B cell (primary cell): Measurements from ENCODE around the gene STRADA. TPM values are rescaled to one million over a fixed set of nuclear protein-coding genes. Genes with fewer than 3 reads are reported as not detected.
A peak's percentile ranks its signal among the peaks of the same experiment; 100 is the strongest.

Source experiments
- ATAC-seq: fragments of 200-7000 bp; cut with Tn5 transposase; one replicate; pipeline ENCODE4 v1.10.0; 2021; ENCODE audit warnings: low read depth, mild to moderate bottlenecking, moderate number of reproducible peaks, moderate library complexity
- CTCF ChIA-PET: fragments of 350-600 bp; sonication (Branson Sonifier 250); formaldehyde crosslinking; loops from one replicate; lab custom pipeline; 2021; ENCODE audit warnings: antibody characterized with exemption, inconsistent platforms; lab: Charles Lee
- POLR2A ChIA-PET: fragments of 350-600 bp; sonication (Branson Sonifier 250); formaldehyde crosslinking; loops from one replicate; lab custom pipeline; 2021; ENCODE audit warnings: antibody characterized with exemption; lab: Charles Lee
- DNase-seq: peaks from one replicate; pipeline ENCODE4 v3.0.0; 2013
- H2AFZ ChIP-seq: 2 replicates; pipeline ENCODE4 v1.6.1; 2012; ENCODE audit warnings: mild to moderate bottlenecking, low read depth, low read length; ENCODE audit not compliant: insufficient read depth, poor library complexity, severe bottlenecking
- H3K27ac ChIP-seq, 2 donors: 1 replicate in 1 of 2; 2 replicates in 1 of 2; pipeline ENCODE4 v1.5.1; 2012 to 2013; ENCODE audit warnings: low read length in 2 of 2, mild to moderate bottlenecking in 2 of 2, moderate library complexity in 1 of 2
- H3K27me3 ChIP-seq, 4 experiments: fragments of 200-600 bp in 1 of 4; sonication (generic) in 1 of 4; replicated peaks in 1 of 4; 1 replicate in 2 of 4; 2 replicates in 2 of 4; pipeline versions ENCODE4 v1.6.1 to v1.7.0; 2013 to 2016; ENCODE audit warnings: low read length in 3 of 4, mild to moderate bottlenecking in 2 of 4, mixed read lengths in 1 of 4, moderate library complexity in 1 of 4; ENCODE audit not compliant: insufficient read depth in 4 of 4, control insufficient read depth in 3 of 4; ENCODE audit errors: control extremely low read depth in 1 of 4
- H3K36me3 ChIP-seq, 2 experiments: replicated peaks in 1 of 2; 1 replicate in 1 of 2; 2 replicates in 1 of 2; pipeline versions ENCODE4 v1.6.1 to v1.7.1; 2013; ENCODE audit warnings: low read length in 1 of 2; ENCODE audit not compliant: insufficient read depth in 2 of 2, control insufficient read depth in 1 of 2; ENCODE audit errors: control extremely low read depth in 1 of 2, extremely low read depth in 1 of 2
- H3K4me1 ChIP-seq, 2 donors: fragments of 200-600 bp in 1 of 2; sonication (generic) in 1 of 2; 1 replicate in 1 of 2; 2 replicates in 1 of 2; pipeline versions ENCODE4 v1.5.1 to v1.6.1; 2013 to 2017; ENCODE audit warnings: low read length in 2 of 2; ENCODE audit not compliant: control insufficient read depth in 2 of 2, insufficient read depth in 2 of 2
- H3K4me2 ChIP-seq: replicated peaks from 2 replicates; pipeline ENCODE3; 2012; ENCODE audit warnings: mild to moderate bottlenecking, low read depth, low read length; ENCODE audit not compliant: poor library complexity, severe bottlenecking
- H3K4me3 ChIP-seq, 5 experiments: fragments of 200-600 bp in 1 of 5; sonication (generic) in 1 of 5; 1 replicate in 3 of 5; 2 replicates in 2 of 5; pipeline versions ENCODE4 v1.5.1 to v1.7.0; 2011 to 2016; ENCODE audit warnings: low read length in 4 of 5, mild to moderate bottlenecking in 4 of 5, low read depth in 2 of 5, control low read depth in 1 of 5, moderate library complexity in 1 of 5; ENCODE audit not compliant: insufficient read depth in 1 of 5; ENCODE audit errors: control extremely low read depth in 1 of 5, extremely low read depth in 1 of 5
- H3K79me2 ChIP-seq: fragments of 200-600 bp; sonication (generic); one replicate; pipeline ENCODE4 v1.6.0; 2016; ENCODE audit warnings: low read length; ENCODE audit not compliant: control insufficient read depth, insufficient read depth
- H3K9ac ChIP-seq: fragments of 200-600 bp; sonication (generic); 2 replicates; pipeline ENCODE4 v1.6.1; 2017; ENCODE audit warnings: mild to moderate bottlenecking, low read length, moderate library complexity
- H3K9me3 ChIP-seq, 3 donors: one replicate each; pipeline versions ENCODE4 v1.6.1 to v1.7.1; 2013; ENCODE audit warnings: low read length in 2 of 3; ENCODE audit not compliant: control insufficient read depth in 2 of 3, insufficient read depth in 1 of 3; ENCODE audit errors: control extremely low read depth in 1 of 3
- H4K20me1 ChIP-seq: 2 replicates; pipeline ENCODE4 v1.6.0; 2012; ENCODE audit warnings: mild to moderate bottlenecking, low read length; ENCODE audit not compliant: insufficient read depth, control insufficient read depth, poor library complexity, severe bottlenecking
- H3K27ac Mint-ChIP-seq: one replicate; pipeline ENCODE4 v1.8.0; 2021; ENCODE audit warnings: mixed read lengths
- H3K27me3 Mint-ChIP-seq: one replicate; pipeline ENCODE4 v1.8.0; 2021; ENCODE audit warnings: mixed read lengths
- H3K4me1 Mint-ChIP-seq: one replicate; pipeline ENCODE4 v1.8.0; 2021; ENCODE audit warnings: mixed read lengths
- H3K4me3 Mint-ChIP-seq: one replicate; pipeline ENCODE4 v1.8.0; 2021; ENCODE audit warnings: mixed read lengths
- H3K9me3 Mint-ChIP-seq: one replicate; pipeline ENCODE4 v1.8.0; 2022; ENCODE audit warnings: mixed read lengths; ENCODE audit not compliant: insufficient read depth
- CTCF ChIP-seq: fragments of 200-600 bp; IDR thresholded peaks from one replicate; pipeline ENCODE4 v1.8.0; 2022; ENCODE audit warnings: antibody characterized with exemption, mild to moderate bottlenecking
- EZH2 ChIP-seq: IDR thresholded peaks from 2 replicates; pipeline ENCODE4 v1.6.1; 2012; ENCODE audit warnings: borderline replicate concordance, low read depth, mild to moderate bottlenecking, moderate library complexity, low read length; ENCODE audit not compliant: insufficient read depth, poor library complexity, severe bottlenecking
- WGBS: methylation state at CpG from one replicate; pipeline ENCODE4 v1.1.5; 2013; ENCODE audit warnings: missing lambda C conversion rate; ENCODE audit not compliant: insufficient coverage; 5-methylcytosine and 5-hydroxymethylcytosine counted together
- intact Hi-C: fragments of 100-400 bp; cut with micrococcal nuclease; formaldehyde crosslinking; loops from one replicate; pipeline ENCODE4 v1.10.0; 2022
- polyA plus RNA-seq: library from polyadenylated mRNA; depleted of rRNA; stranded (reverse); fragments of >200 nt; gene quantifications from 2 replicates; pipeline ENCODE4 v1.2.3, GENCODE V29; 2012
- total RNA-seq, 2 donors: library from RNA; stranded (reverse); fragments of 120-200 nt in 1 of 2; gene quantifications; 1 replicate in 1 of 2; 2 replicates in 1 of 2; pipeline versions ENCODE4 v1.2.3 to v1.2.4, GENCODE V29; 2013 to 2022

STRADA gene
- total and polyA plus RNA-seq, 2 donors (not counting 1 experiment from before 2014, with no cell fraction given), result 48.1 to 93.2 TPM

- Histone ChIP-seq H3K9ac (no peak overlapping the region), H3K4me1 (no peaks in the 10 kb centered on the region), H2AFZ (no peak overlapping the region), H4K20me1 (no peaks in the 10 kb centered on the region), H3K4me3 (no peak overlapping the region), H3K36me3 (peaks cover 7 to 40% of the 10 kb centered on the region in 2 experiments), H3K27ac (no peak overlapping the region), H3K4me2 (no peak overlapping the region), H3K27me3 (no peaks in the 10 kb centered on the region), H3K79me2 (peaks cover 4% of the 10 kb centered on the region), H3K9me3 (no peaks in the 10 kb centered on the region)
- ChIA-PET POLR2A (no interaction called here), CTCF (interaction anchor here (0.6 kb wide), 1 partner anchor 93 kb away, joined by 3 read pairs; no protein-coding TSS in a partner anchor)
- WGBS, result 100% methylated on average over 2 of the region's 3 CpGs
- Mint-ChIP-seq H3K27ac (no peak overlapping the region), H3K27me3 (no peaks in the 10 kb centered on the region), H3K4me3 (no peak overlapping the region), H3K9me3 (no peaks in the 10 kb centered on the region), H3K4me1 (no peaks in the 10 kb centered on the region)
- intact Hi-C loops, result no loop called here
- ATAC-seq (no peak), DNase-seq (no peak)
- TF ChIP-seq EZH2 (no peak), CTCF (no peak)
Observed at GRCh38 chr17:63657786-63658185, 83.8 kb downstream of the STRADA start.

GRCh38 chr17:63653050-63653449 lies 88.5 kb downstream of the STRADA start:
- no peak overlapping the region for H2AFZ ChIP-seq
- WGBS, result no CpG with 5 or more reads among the region's 2 CpGs
- DNase-seq, result no peak
- H3K4me1 ChIP-seq, result no peaks in the 10 kb centered on the region
- intact Hi-C loops, result no loop called here
- no peak for TF ChIP-seq EZH2
- no peak for TF ChIP-seq CTCF
- no peak for ATAC-seq
- Mint-ChIP-seq H3K4me3 (no peak overlapping the region), H3K9me3 (no peaks in the 10 kb centered on the region), H3K27ac (peak overlapping the region; percentile 10), H3K27me3 (no peaks in the 10 kb centered on the region), H3K4me1 (peaks cover 3% of the 10 kb centered on the region)
- no peak overlapping the region for H3K9ac ChIP-seq
- no peak overlapping the region for H3K4me3 ChIP-seq
- ChIA-PET POLR2A (no interaction called here), CTCF (interaction anchor here (0.6 to 1.6 kb wide), 2 partner anchors 9 to 51 kb away, joined by 3 to 4 read pairs; no protein-coding TSS in a partner anchor)
- peaks cover 6 to 36% of the 10 kb centered on the region in 2 experiments for H3K36me3 ChIP-seq
- H3K9me3 ChIP-seq, result no peaks in the 10 kb centered on the region
- peaks cover 3% of the 10 kb centered on the region for H3K79me2 ChIP-seq
- H4K20me1 ChIP-seq, result no peaks in the 10 kb centered on the region
- H3K27me3 ChIP-seq, result no peaks in the 10 kb centered on the region
- no peak overlapping the region for H3K4me2 ChIP-seq
- no peak overlapping the region for H3K27ac ChIP-seq

Other genes starting within 250 kb of the STRADA start
- not detected in 2 replicates for gene KCNH6, start 218.4 kb downstream of the STRADA start, total RNA-seq
- not detected in 2 replicates for gene KCNH6, start 218.4 kb downstream of the STRADA start, polyA plus RNA-seq
- 84.7 and 84.8 TPM in 2 replicates for gene DCAF7, start 191.3 kb downstream of the STRADA start, total RNA-seq
- 44.5 and 55.1 TPM in 2 replicates for gene DCAF7, start 191.3 kb downstream of the STRADA start, polyA plus RNA-seq
- gene TACO1, start 140.9 kb downstream of the STRADA start, total RNA-seq, result 15.9 and 17.2 TPM in 2 replicates
- gene TACO1, start 140.9 kb downstream of the STRADA start, polyA plus RNA-seq, result 5.8 and 9.7 TPM in 2 replicates
- gene MAP3K3, start 119.4 kb downstream of the STRADA start, total RNA-seq, result 74.7 and 80.0 TPM in 2 replicates
- 49.1 and 53.8 TPM in 2 replicates for gene MAP3K3, start 119.4 kb downstream of the STRADA start, polyA plus RNA-seq
- 575 and 587 TPM in 2 replicates for gene LIMD2, start 41.7 kb downstream of the STRADA start, total RNA-seq
- gene LIMD2, start 41.7 kb downstream of the STRADA start, polyA plus RNA-seq, result 1,105 and 1,396 TPM in 2 replicates
- gene CCDC47, start 31.8 kb upstream of the STRADA start, total RNA-seq, result 36.2 and 39.7 TPM in 2 replicates
- gene CCDC47, start 31.8 kb upstream of the STRADA start, polyA plus RNA-seq, result 7.4 and 12.9 TPM in 2 replicates
- 170 and 181 TPM in 2 replicates for gene DDX42, start 32.4 kb upstream of the STRADA start, total RNA-seq
- gene DDX42, start 32.4 kb upstream of the STRADA start, polyA plus RNA-seq, result 61.6 and 118 TPM in 2 replicates
- gene PSMC5, start 85.6 kb upstream of the STRADA start, total RNA-seq, result 84.7 and 87.1 TPM in 2 replicates
- gene PSMC5, start 85.6 kb upstream of the STRADA start, polyA plus RNA-seq, result 104 and 113 TPM in 2 replicates
- 75.9 and 78.2 TPM in 2 replicates for gene FTSJ3, start 85.9 kb upstream of the STRADA start, total RNA-seq
- gene FTSJ3, start 85.9 kb upstream of the STRADA start, polyA plus RNA-seq, result 26.5 and 35.1 TPM in 2 replicates
- gene SMARCD2, start 100.9 kb upstream of the STRADA start, total RNA-seq, result 124 and 125 TPM in 2 replicates
- 56.9 and 60.6 TPM in 2 replicates for gene SMARCD2, start 100.9 kb upstream of the STRADA start, polyA plus RNA-seq
- not detected in 2 replicates for gene CSH2, start 131.9 kb upstream of the STRADA start, total RNA-seq
- not detected in 2 replicates for gene CSH2, start 131.9 kb upstream of the STRADA start, polyA plus RNA-seq
- not detected in 2 replicates for gene GH2, start 140.1 kb upstream of the STRADA start, total RNA-seq
- gene GH2, start 140.1 kb upstream of the STRADA start, polyA plus RNA-seq, result not detected in 2 replicates
- not detected in 2 replicates for gene CSH1, start 154.8 kb upstream of the STRADA start, total RNA-seq
- gene CSH1, start 154.8 kb upstream of the STRADA start, polyA plus RNA-seq, result not detected in 2 replicates
- gene CSHL1, start 169.5 kb upstream of the STRADA start, total RNA-seq, result not detected in 2 replicates
- gene CSHL1, start 169.5 kb upstream of the STRADA start, polyA plus RNA-seq, result not detected in 2 replicates
- gene GH1, start 177.0 kb upstream of the STRADA start, total RNA-seq, result 1.7 and 2.7 TPM in 2 replicates
- gene GH1, start 177.0 kb upstream of the STRADA start, polyA plus RNA-seq, result 2.3 and 3.5 TPM in 2 replicates
- gene CD79B, start 190.5 kb upstream of the STRADA start, total RNA-seq, result 891 and 915 TPM in 2 replicates
- gene CD79B, start 190.5 kb upstream of the STRADA start, polyA plus RNA-seq, result 675 and 1,100 TPM in 2 replicates
- 1.1 TPM in 2 replicates for gene SCN4A, start 231.1 kb upstream of the STRADA start, total RNA-seq
- 1.4 and 2.2 TPM in 2 replicates for gene SCN4A, start 231.1 kb upstream of the STRADA start, polyA plus RNA-seq